Endothelial cell (in vitro differentiated cells): ENCODE data around the gene PNMA8C. TPM values are rescaled to one million over a fixed set of nuclear protein-coding genes. Genes with fewer than 3 reads are reported as not detected.
"Not testable (repeated sequence)": the region's sequence is repeated elsewhere in the genome, so short reads cannot be mapped to it uniquely, and the experiment has no call there.

ENCODE experiments used
- DNase-seq: peaks from one replicate; pipeline ENCODE4 v3.0.0; 2021; ENCODE audit warnings: low spot score
- H3K27ac Mint-ChIP-seq: one replicate; pipeline ENCODE4 v1.8.0; 2021; ENCODE audit warnings: mixed read lengths, inconsistent platforms; ENCODE audit not compliant: unreplicated experiment
- H3K27me3 Mint-ChIP-seq: one replicate; pipeline ENCODE4 v1.8.0; 2021; ENCODE audit warnings: mild to moderate bottlenecking, moderate library complexity, mixed read lengths, inconsistent platforms; ENCODE audit not compliant: unreplicated experiment
- H3K36me3 Mint-ChIP-seq: one replicate; pipeline ENCODE4 v1.8.0; 2021; ENCODE audit warnings: mild to moderate bottlenecking, low read depth, mixed read lengths, inconsistent platforms; ENCODE audit not compliant: unreplicated experiment
- H3K4me1 Mint-ChIP-seq: one replicate; pipeline ENCODE4 v1.8.0; 2021; ENCODE audit warnings: mild to moderate bottlenecking, mixed read lengths, inconsistent platforms; ENCODE audit not compliant: unreplicated experiment
- H3K4me3 Mint-ChIP-seq: one replicate; pipeline ENCODE4 v1.8.0; 2021; ENCODE audit warnings: mild to moderate bottlenecking, mixed read lengths, inconsistent platforms; ENCODE audit not compliant: unreplicated experiment
- H3K9me3 Mint-ChIP-seq: one replicate; pipeline ENCODE4 v1.8.0; 2021; ENCODE audit warnings: mixed read lengths, inconsistent platforms; ENCODE audit not compliant: unreplicated experiment
- total RNA-seq: library from RNA; stranded (reverse); fragmentation: NEBNext Ultra II Directional; extraction: Animal tissue kit (Norgen Biotek cat#: 25700); gene quantifications from one replicate; pipeline ENCODE4 v1.2.1, GENCODE V29; 2021; ENCODE audit not compliant: unreplicated experiment
- TF ChIP-seq, protein P1 (sequence below): fragments of 200-600 bp; sonication (generic); IDR thresholded peaks from one replicate; pipeline ENCODE4 v1.5.0; 2021; ENCODE audit warnings: antibody characterized with exemption; ENCODE audit not compliant: unreplicated experiment

Gene PNMA8C
- total RNA-seq, 1 donor from 2014 or later: 0.41 TPM

GRCh38 chr19:46423188-46423587 lies 5.5 kb downstream of the PNMA8C start:
- TF ChIP-seq, protein P1, sequence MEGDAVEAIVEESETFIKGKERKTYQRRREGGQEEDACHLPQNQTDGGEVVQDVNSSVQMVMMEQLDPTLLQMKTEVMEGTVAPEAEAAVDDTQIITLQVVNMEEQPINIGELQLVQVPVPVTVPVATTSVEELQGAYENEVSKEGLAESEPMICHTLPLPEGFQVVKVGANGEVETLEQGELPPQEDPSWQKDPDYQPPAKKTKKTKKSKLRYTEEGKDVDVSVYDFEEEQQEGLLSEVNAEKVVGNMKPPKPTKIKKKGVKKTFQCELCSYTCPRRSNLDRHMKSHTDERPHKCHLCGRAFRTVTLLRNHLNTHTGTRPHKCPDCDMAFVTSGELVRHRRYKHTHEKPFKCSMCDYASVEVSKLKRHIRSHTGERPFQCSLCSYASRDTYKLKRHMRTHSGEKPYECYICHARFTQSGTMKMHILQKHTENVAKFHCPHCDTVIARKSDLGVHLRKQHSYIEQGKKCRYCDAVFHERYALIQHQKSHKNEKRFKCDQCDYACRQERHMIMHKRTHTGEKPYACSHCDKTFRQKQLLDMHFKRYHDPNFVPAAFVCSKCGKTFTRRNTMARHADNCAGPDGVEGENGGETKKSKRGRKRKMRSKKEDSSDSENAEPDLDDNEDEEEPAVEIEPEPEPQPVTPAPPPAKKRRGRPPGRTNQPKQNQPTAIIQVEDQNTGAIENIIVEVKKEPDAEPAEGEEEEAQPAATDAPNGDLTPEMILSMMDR: no peak
- DNase-seq: no peak
- Mint-ChIP-seq H3K4me1 (peaks cover 5% of the 10 kb centered on the region), H3K36me3 (no peaks in the 10 kb centered on the region), H3K27me3 (peaks cover 8% of the 10 kb centered on the region), H3K4me3 (no peak overlapping the region), H3K27ac (no peak overlapping the region), H3K9me3 (no peaks in the 10 kb centered on the region)

- Mint-ChIP-seq H3K27ac (no peak overlapping the region), H3K4me1 (peaks cover 5% of the 10 kb centered on the region), H3K4me3 (no peak overlapping the region), H3K9me3 (no peaks in the 10 kb centered on the region), H3K36me3 (no peaks in the 10 kb centered on the region), H3K27me3 (peaks cover 5% of the 10 kb centered on the region)
- TF ChIP-seq, protein P1: no peak
- DNase-seq: no peak
These were observed 6.4 kb downstream of the PNMA8C start for GRCh38 chr19:46422344-46422743.

DNA sequence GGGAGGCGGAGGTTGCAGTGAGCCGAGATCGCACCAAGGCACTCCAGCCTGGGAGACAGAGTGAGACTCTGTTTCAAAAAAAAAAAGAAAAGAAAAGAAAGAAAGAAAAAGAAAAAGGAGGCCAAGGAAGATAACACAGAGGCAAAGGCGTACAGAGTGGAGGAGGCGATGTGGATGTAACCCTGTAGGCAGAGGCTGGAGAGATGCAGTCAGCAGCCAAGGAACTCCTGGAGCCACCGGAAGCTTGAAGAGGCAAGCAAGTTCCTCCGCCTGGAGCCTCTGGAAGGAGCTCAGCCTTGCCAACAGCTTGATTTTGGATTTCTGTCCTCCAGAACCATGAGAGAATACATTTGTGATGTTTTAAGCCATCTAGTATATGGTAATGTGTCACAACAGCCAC lies 8.7 kb downstream of the PNMA8C start:
- no peaks in the 10 kb centered on the region for H3K9me3 Mint-ChIP-seq
- no peak for DNase-seq
- no peak overlapping the region for H3K27ac Mint-ChIP-seq
- H3K4me3 Mint-ChIP-seq: no peak overlapping the region
- TF ChIP-seq, protein P1: no peak
- peaks cover 5% of the 10 kb centered on the region for H3K27me3 Mint-ChIP-seq
- H3K4me1 Mint-ChIP-seq: peaks cover 9% of the 10 kb centered on the region
- peaks cover 3% of the 10 kb centered on the region for H3K36me3 Mint-ChIP-seq

- DNase-seq: peak; percentile 88
- Mint-ChIP-seq H3K4me3 (peak overlapping the region; percentile 65), H3K27me3 (peaks cover 12% of the 10 kb centered on the region), H3K27ac (peak overlapping the region; percentile 89), H3K4me1 (peaks cover 21% of the 10 kb centered on the region)
- not testable (repeated sequence) for H3K9me3 Mint-ChIP-seq, H3K36me3 Mint-ChIP-seq
These were observed 12.7 kb downstream of the PNMA8C start for GRCh38 chr19:46415804-46416709.

DNA sequence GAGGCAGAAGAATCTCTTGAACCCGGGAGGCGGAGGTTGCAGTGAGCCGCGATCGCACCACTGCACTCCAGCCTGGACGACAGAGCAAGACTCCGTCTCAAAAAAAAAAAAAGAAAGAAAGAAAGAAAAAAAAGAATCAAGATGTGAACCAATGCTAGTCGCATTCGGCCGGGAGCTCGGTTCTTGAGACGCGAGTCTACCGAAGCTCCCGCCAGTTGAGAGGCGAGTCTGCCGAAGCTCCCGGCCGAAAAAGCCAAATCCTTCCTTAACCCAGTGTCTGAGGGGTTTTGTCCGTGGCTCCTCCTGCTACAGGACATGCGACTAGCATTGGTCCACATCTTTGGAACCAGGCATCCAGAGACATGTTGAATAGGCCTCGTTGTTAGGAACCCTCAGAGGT lies 13.8 kb downstream of the PNMA8C start:
- H3K27ac Mint-ChIP-seq, DNase-seq, H3K9me3 Mint-ChIP-seq, H3K36me3 Mint-ChIP-seq, H3K4me3 Mint-ChIP-seq: not testable (repeated sequence)
- peaks cover 12% of the 10 kb centered on the region for H3K27me3 Mint-ChIP-seq
- peaks cover 25% of the 10 kb centered on the region for H3K4me1 Mint-ChIP-seq
